DMS 273 (cell line): ENCODE measurements around the gene EDNRB.
"Not testable (repeated sequence)": the region's sequence is repeated elsewhere in the genome, so short reads cannot be mapped to it uniquely, and the experiment has no call there.

Experiments
- DNase-seq: peaks from one replicate; lab custom pipeline; 2025; ENCODE audit not compliant: unreplicated experiment; lab: John Stamatoyannopoulos, UW

EDNRB gene

GRCh38 chr13:77848050-77848449 is 70.6 kb downstream of the EDNRB start:
- DNase-seq = not testable (repeated sequence)

GRCh38 chr13:77846173-77846572 is 72.5 kb downstream of the EDNRB start:
- DNase-seq = no peak
